GM23338 (cell line): ENCODE measurements around the gene FAM171A2. TPM values are rescaled to one million over a fixed set of nuclear protein-coding genes. Genes with fewer than 3 reads are reported as not detected.
A peak's percentile ranks its signal among the peaks of the same experiment; 100 is the strongest.

ENCODE experiments used
- ATAC-seq: fragments of 200-7000 bp; cut with Tn5 transposase; 3 replicates; pipeline ENCODE4 v1.9.1; 2020
- DNase-seq: peaks from one replicate; pipeline ENCODE4 v3.0.0-alpha.2; 2015; ENCODE audit warnings: low spot score
- H2AFZ ChIP-seq: fragments of 200-600 bp; sonication (generic); 2 replicates; pipeline ENCODE4 v1.8.0; 2016; ENCODE audit warnings: antibody characterized with exemption, mild to moderate bottlenecking, moderate library complexity
- H3F3A ChIP-seq: fragments of 200-600 bp; sonication (generic); replicated peaks from 2 replicates; pipeline ENCODE4 v1.8.0; 2017; ENCODE audit warnings: antibody characterized with exemption, mixed run types, low read depth
- H3K27ac ChIP-seq: fragments of 200-600 bp; sonication (generic); 2 replicates; pipeline ENCODE4 v1.6.1; 2016; ENCODE audit warnings: low read depth
- H3K27me3 ChIP-seq: fragments of 200-600 bp; sonication (generic); 2 replicates; pipeline ENCODE4 v1.8.0; 2016; ENCODE audit warnings: mild to moderate bottlenecking, mixed run types, moderate library complexity; ENCODE audit not compliant: insufficient read depth
- H3K36me3 ChIP-seq: fragments of 200-600 bp; sonication (generic); 2 replicates; pipeline ENCODE4 v1.8.0; 2016; ENCODE audit warnings: mild to moderate bottlenecking; ENCODE audit not compliant: insufficient read depth
- H3K4me1 ChIP-seq: fragments of 200-600 bp; sonication (generic); 2 replicates; pipeline ENCODE4 v1.8.0; 2016; ENCODE audit warnings: mild to moderate bottlenecking, moderate library complexity; ENCODE audit not compliant: insufficient read depth
- H3K4me2 ChIP-seq: fragments of 200-600 bp; sonication (generic); 2 replicates; pipeline ENCODE4 v1.7.1; 2017; ENCODE audit warnings: mixed run types
- H3K4me3 ChIP-seq: fragments of 200-600 bp; sonication (generic); 2 replicates; pipeline ENCODE4 v1.6.1; 2016; ENCODE audit warnings: mixed run types
- H3K79me2 ChIP-seq: fragments of 200-600 bp; sonication (generic); replicated peaks from 2 replicates; pipeline ENCODE4 v1.8.0; 2017; ENCODE audit warnings: mild to moderate bottlenecking; ENCODE audit not compliant: insufficient read depth
- H3K9me2 ChIP-seq: fragments of 200-600 bp; sonication (generic); 2 replicates; pipeline ENCODE4 v1.8.0; 2017; ENCODE audit not compliant: insufficient read depth
- H4K20me1 ChIP-seq: fragments of 200-600 bp; sonication (generic); replicated peaks from 2 replicates; pipeline ENCODE4 v1.8.0; 2017; ENCODE audit warnings: mild to moderate bottlenecking; ENCODE audit not compliant: insufficient read depth
- H3K27ac Mint-ChIP-seq: 2 replicates; pipeline ENCODE4 v1.8.0; 2020; ENCODE audit warnings: inconsistent platforms, mild to moderate bottlenecking, moderate library complexity, mixed read lengths
- H3K27me3 Mint-ChIP-seq: 3 replicates; pipeline ENCODE4 v1.8.0; 2022; ENCODE audit warnings: low read depth, mild to moderate bottlenecking, moderate library complexity, mixed read lengths, inconsistent platforms; ENCODE audit not compliant: insufficient read depth, poor library complexity
- H3K36me3 Mint-ChIP-seq: 3 replicates; pipeline ENCODE4 v1.8.0; 2021; ENCODE audit warnings: low read depth, mild to moderate bottlenecking, inconsistent platforms, moderate library complexity, mixed read lengths
- H3K4me1 Mint-ChIP-seq: 3 replicates; pipeline ENCODE4 v1.8.0; 2020; ENCODE audit warnings: mild to moderate bottlenecking, inconsistent platforms, mixed read lengths
- H3K4me3 Mint-ChIP-seq: 3 replicates; pipeline ENCODE4 v1.8.0; 2021; ENCODE audit warnings: moderate library complexity, mild to moderate bottlenecking, inconsistent platforms, mixed read lengths
- H3K9me3 Mint-ChIP-seq: 3 replicates; pipeline ENCODE4 v1.8.0; 2020; ENCODE audit warnings: moderate library complexity, mild to moderate bottlenecking, inconsistent platforms, mixed read lengths
- CREB1 ChIP-seq: fragments of 250-450 bp; sonication (Bioruptor Pico); IDR thresholded peaks from 2 replicates; pipeline ENCODE4 v1.5.0; 2020; ENCODE audit warnings: low read depth, mild to moderate bottlenecking, moderate library complexity
- EZH2 ChIP-seq: fragments of 200-600 bp; sonication (generic); IDR thresholded peaks from one replicate; pipeline ENCODE4 v1.8.0; 2017; ENCODE audit warnings: antibody characterized with exemption, mild to moderate bottlenecking, low read depth; ENCODE audit not compliant: unreplicated experiment
- JUNB ChIP-seq: IDR thresholded peaks from one replicate; pipeline ENCODE4 v1.6.1; 2016; ENCODE audit warnings: antibody characterized with exemption; ENCODE audit not compliant: unreplicated experiment
- POLR2AphosphoS5 ChIP-seq: IDR thresholded peaks from 2 replicates; pipeline ENCODE4 v1.6.1; 2016; ENCODE audit warnings: antibody characterized with exemption, low read depth
- STAT1 ChIP-seq: IDR thresholded peaks from one replicate; pipeline ENCODE4 v1.6.1; 2016; ENCODE audit warnings: antibody characterized with exemption; ENCODE audit not compliant: unreplicated experiment
- ZNF331 ChIP-seq: fragments of 250-450 bp; sonication (Bioruptor Pico); IDR thresholded peaks from 2 replicates; pipeline ENCODE4 v1.5.0; 2020; ENCODE audit warnings: low read depth, mild to moderate bottlenecking, moderate library complexity
- polyA plus RNA-seq: library from polyadenylated mRNA; unstranded; fragments of >200 nt; fragmentation: Nextera tagmentation; extraction: Ambion mirVana; gene quantifications from 2 replicates; pipeline ENCODE4 v1.2.1, GENCODE V29; 2016
- total RNA-seq: library from RNA; depleted of rRNA; stranded (reverse); fragments of >200 nt; shearing (Covaris generic); gene quantifications from 2 replicates; pipeline ENCODE4 v1.2.3, GENCODE V29; 2014
- TF ChIP-seq, protein P1 (sequence below), 2 experiments: fragments of 200-600 bp in 1 of 2; sonication (generic) in 1 of 2; conservative IDR thresholded peaks; 2 replicates each; pipeline versions ENCODE4 v1.5.1 to v1.6.1; 2016 to 2017; ENCODE audit warnings: antibody characterized with exemption in 2 of 2, low read depth in 2 of 2, mild to moderate bottlenecking in 2 of 2, moderate library complexity in 1 of 2
- TF ChIP-seq, protein P2 (sequence below): IDR thresholded peaks from one replicate; pipeline ENCODE4 v1.6.1; 2018; ENCODE audit warnings: antibody characterized with exemption; ENCODE audit not compliant: unreplicated experiment
- TF ChIP-seq, protein P3 (sequence below): IDR thresholded peaks from 2 replicates; pipeline ENCODE4 v1.6.1; 2016; ENCODE audit warnings: antibody characterized with exemption

FAM171A2 gene
- total and polyA plus RNA-seq, 2 experiments from 2014 or later = 4.1 to 35.4 TPM

DNA sequence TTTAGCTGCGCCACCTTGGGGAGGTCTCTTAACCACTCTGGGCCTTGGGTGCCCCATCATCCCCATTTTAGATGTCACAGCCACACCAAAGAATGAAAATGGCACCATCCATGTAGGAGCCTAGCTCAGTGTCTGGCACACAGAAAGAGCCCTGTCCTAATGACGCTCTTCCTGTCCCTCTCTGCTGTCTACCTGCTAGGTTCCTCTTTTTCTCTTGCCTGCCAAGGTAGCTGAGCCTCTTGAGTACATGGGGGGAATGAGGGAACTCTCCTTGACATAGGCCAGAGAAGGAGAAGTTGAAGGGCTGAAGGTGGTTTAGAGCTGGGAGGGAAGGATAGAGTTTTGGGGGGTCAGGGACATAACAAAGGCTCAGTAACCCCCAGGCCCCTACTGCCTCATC, 53.5 kb downstream of the FAM171A2 start (continued):
- TF ChIP-seq, protein P1, sequence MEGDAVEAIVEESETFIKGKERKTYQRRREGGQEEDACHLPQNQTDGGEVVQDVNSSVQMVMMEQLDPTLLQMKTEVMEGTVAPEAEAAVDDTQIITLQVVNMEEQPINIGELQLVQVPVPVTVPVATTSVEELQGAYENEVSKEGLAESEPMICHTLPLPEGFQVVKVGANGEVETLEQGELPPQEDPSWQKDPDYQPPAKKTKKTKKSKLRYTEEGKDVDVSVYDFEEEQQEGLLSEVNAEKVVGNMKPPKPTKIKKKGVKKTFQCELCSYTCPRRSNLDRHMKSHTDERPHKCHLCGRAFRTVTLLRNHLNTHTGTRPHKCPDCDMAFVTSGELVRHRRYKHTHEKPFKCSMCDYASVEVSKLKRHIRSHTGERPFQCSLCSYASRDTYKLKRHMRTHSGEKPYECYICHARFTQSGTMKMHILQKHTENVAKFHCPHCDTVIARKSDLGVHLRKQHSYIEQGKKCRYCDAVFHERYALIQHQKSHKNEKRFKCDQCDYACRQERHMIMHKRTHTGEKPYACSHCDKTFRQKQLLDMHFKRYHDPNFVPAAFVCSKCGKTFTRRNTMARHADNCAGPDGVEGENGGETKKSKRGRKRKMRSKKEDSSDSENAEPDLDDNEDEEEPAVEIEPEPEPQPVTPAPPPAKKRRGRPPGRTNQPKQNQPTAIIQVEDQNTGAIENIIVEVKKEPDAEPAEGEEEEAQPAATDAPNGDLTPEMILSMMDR (conservative IDR thresholded peaks at IDR 0.05; ENCODE audit: low read depth in 2 of 2) = no peak
- TF ChIP-seq, protein P2, sequence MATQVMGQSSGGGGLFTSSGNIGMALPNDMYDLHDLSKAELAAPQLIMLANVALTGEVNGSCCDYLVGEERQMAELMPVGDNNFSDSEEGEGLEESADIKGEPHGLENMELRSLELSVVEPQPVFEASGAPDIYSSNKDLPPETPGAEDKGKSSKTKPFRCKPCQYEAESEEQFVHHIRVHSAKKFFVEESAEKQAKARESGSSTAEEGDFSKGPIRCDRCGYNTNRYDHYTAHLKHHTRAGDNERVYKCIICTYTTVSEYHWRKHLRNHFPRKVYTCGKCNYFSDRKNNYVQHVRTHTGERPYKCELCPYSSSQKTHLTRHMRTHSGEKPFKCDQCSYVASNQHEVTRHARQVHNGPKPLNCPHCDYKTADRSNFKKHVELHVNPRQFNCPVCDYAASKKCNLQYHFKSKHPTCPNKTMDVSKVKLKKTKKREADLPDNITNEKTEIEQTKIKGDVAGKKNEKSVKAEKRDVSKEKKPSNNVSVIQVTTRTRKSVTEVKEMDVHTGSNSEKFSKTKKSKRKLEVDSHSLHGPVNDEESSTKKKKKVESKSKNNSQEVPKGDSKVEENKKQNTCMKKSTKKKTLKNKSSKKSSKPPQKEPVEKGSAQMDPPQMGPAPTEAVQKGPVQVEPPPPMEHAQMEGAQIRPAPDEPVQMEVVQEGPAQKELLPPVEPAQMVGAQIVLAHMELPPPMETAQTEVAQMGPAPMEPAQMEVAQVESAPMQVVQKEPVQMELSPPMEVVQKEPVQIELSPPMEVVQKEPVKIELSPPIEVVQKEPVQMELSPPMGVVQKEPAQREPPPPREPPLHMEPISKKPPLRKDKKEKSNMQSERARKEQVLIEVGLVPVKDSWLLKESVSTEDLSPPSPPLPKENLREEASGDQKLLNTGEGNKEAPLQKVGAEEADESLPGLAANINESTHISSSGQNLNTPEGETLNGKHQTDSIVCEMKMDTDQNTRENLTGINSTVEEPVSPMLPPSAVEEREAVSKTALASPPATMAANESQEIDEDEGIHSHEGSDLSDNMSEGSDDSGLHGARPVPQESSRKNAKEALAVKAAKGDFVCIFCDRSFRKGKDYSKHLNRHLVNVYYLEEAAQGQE = no peak
- TF ChIP-seq JUNB (no peak), STAT1 (no peak), EZH2 (no peak), POLR2AphosphoS5 (no peak), ZNF331 (CRISPR knock-in tag) (no peak)
- TF ChIP-seq, protein P3, sequence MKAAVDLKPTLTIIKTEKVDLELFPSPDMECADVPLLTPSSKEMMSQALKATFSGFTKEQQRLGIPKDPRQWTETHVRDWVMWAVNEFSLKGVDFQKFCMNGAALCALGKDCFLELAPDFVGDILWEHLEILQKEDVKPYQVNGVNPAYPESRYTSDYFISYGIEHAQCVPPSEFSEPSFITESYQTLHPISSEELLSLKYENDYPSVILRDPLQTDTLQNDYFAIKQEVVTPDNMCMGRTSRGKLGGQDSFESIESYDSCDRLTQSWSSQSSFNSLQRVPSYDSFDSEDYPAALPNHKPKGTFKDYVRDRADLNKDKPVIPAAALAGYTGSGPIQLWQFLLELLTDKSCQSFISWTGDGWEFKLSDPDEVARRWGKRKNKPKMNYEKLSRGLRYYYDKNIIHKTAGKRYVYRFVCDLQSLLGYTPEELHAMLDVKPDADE = no peak

DNA sequence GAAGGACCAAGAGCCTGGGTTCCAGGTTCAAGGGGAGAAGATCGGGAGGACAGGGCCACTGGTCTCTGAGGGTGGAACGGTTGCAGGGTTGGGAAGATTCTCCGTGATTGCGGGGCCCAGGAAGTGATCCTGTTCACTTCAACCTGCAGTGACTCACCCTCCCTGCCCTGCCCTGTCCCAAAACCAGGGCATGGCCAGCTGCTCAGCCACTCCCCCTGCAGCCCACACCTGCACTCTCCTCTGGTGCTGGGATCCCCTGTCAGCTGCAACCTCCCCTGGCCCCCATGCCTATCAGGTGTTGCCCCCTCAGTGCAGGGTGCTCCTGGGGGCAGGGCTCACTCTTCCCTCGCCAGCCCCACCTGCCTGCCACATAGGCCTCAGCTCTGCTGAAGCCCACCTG, 54.2 kb downstream of the FAM171A2 start:
- ATAC-seq (peak; percentile 5; the same call in 2 of the 3 replicates), DNase-seq (no peak)
- Mint-ChIP-seq H3K36me3 (no peaks in the 10 kb centered on the region), H3K4me1 (peaks cover 48% of the 10 kb centered on the region), H3K9me3 (no peaks in the 10 kb centered on the region; the same call in 2 of the 3 replicates), H3K27me3 (peaks cover 33% of the 10 kb centered on the region), H3K27ac (no peak overlapping the region), H3K4me3 (peak overlapping the region; percentile 69)
- Histone ChIP-seq H3K4me3 (peak overlapping the region; percentile 79), H3K9me2 (no peaks in the 10 kb centered on the region), H2AFZ (no peak overlapping the region), H3F3A (peaks cover 12% of the 10 kb centered on the region; the same call in 1 of the 2 replicates), H3K27me3 (peaks cover 11% of the 10 kb centered on the region), H3K27ac (no peak overlapping the region), H3K4me1 (peaks cover 18% of the 10 kb centered on the region; the same call in 1 of the 2 replicates), H3K79me2 (no peaks in the 10 kb centered on the region), H4K20me1 (0 out of 2 replicates have a peak, but pooled peaks cover 3% of the 10 kb centered on the region), H3K4me2 (peak overlapping the region; percentile 96), H3K36me3 (no peaks in the 10 kb centered on the region)
- TF ChIP-seq CREB1 (no peak), STAT1 (no peak)
- TF ChIP-seq, protein P2 = no peak
- TF ChIP-seq, protein P1 (conservative IDR thresholded peaks at IDR 0.05; ENCODE audit: low read depth in 2 of 2) = peak in 1 of 2 experiments; percentile 45; a peak in 2 of 4 replicates
